CD1c-positive myeloid dendritic cell (primary cell): Measurements from ENCODE around the gene LIN7B.
"Not testable (repeated sequence)": the region's sequence is repeated elsewhere in the genome, so short reads cannot be mapped to it uniquely, and the experiment has no call there.

ENCODE experiments used
- DNase-seq: peaks from one replicate; pipeline ENCODE4 v3.0.0-alpha.2; 2016; ENCODE audit errors: extremely low spot score

Gene LIN7B

DNA sequence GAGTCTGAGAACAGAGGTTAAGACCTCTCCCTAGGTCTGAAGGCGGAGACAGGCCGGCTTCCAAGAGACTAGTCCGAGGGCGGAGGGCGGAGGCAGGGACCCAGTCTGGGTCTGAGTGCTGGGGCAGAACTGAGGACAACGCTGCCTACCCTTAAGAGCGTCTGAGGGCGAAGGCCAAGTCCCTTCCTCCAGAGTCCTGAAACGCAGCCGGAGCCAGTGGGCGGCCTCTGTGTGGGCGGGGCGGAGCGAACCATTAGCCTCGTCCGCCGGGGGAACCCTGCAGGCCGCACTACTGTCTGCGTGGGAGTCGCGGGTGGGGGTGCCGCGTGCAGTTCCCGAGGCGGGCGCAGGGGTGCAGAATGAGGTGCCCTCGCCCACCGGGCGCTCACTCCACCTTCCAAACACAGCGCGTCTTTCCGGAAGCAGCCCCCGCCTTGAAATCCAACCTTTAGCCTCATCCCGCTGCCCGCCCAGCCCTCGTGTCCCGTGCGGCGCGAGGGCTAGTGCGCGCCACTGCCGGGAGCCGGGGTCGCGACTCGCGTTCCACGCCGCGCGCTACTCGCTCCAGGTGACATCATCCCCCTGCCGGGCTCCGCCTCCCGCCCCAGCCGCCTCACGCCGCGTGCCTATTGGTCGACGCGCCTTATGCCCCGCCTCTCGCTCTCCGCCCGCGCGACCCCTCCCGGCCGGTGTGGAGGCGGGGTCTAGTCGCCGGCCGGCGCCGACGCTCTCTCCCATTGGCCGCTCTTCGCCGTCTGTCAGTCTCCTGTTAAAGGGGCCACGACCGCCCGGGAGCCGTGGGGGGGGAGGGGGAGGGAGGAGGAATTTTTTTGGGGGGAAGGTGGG is 4.6 kb downstream of the LIN7B start, which contains the start of gene C19orf73:
TSS of gene C19orf73 (minus strand) at position 579 of the 846 bp plus-strand sequence. CDS start at position 458, 121 bp downstream.
- DNase-seq: peak; percentile 97

DNA sequence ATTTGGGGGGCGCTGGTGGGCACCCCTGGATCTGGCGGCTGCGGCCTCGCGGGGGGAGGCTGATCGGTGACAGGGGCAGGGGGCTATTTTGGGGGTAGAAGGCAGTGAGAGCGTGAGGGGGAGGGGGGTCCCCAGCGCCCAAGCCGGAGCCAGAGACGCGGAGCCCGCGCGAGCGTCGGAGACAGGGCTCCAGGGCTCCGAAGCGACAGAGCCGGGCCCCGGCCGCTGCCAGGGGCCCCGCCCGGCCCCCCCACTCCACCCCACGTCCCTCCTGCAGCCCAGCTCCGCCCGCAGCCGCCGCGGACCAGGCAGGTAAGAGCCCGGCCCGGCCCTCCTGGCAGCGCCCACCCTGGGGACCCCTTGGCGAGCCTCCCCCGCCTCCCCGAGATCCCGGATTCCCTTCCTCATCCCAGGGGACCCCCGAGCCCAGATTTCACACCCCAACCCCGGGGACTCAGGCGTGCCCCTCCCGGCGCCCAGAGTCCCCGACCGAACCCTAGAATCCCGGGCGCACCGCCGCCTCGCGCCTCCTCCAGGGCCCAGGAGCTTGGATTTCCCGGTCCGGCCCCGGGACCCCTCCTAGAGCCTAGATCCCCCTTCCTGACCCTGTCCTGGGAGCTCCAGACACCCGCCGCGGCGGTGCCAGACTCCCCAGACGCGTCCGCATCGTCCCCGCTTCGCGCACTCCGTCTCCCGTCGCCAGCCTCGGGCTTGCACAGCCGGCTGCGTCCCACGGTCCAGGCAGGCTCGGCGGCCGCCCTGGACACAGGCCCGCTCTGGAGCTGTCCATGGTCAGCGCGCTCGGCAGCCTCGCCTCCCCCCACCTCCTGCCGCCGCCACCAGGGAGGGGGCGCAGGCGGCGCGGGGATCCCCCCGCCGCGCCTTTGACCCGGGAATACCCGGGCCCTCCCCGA is 5.5 kb downstream of the LIN7B start, which contains the start of gene PPFIA3:
TSS of gene PPFIA3 (plus strand) at position 134 of the 914 bp plus-strand sequence. CDS start 8,330 bp downstream, outside the sequence.
- peak; percentile 46 for DNase-seq

DNA sequence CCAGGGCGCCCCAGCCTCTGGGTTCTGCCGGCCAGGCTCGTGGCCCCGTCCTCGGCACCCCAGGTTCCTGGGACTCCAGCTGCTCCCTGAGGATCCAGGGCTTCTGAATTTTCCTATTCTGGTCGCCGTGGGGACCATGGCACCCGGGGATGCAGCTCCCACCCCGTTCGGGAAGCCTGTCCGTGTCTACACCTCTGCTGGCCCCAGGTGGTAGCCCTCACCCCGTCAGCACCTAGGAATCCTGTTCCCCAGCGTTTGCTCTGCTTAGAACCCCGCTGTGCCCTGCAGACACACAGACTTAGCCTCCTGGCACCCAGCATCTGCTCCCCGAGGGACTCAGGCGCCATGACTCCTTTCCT is 6.1 kb downstream of the LIN7B start:
- DNase-seq: no peak

DNA sequence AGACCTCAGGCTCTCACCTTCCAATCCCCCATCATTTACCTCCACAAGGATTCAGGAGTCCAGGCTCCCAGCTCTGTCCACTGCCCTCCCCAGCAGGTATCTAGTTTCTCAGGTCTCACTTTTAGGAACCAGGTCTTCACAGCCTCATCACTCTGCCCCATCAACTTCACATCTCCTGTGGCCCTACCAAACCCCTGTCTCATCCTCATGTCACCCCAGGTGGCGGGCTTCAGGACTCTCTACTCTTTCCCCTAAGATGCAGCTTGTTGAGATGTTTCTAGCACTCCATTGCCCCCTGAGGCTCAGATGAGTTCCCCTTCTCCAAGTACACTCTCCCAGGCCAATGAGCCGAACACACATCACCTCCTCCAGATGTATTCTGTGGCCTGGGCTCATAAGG is 6.7 kb downstream of the LIN7B start:
- no peak for DNase-seq

DNA sequence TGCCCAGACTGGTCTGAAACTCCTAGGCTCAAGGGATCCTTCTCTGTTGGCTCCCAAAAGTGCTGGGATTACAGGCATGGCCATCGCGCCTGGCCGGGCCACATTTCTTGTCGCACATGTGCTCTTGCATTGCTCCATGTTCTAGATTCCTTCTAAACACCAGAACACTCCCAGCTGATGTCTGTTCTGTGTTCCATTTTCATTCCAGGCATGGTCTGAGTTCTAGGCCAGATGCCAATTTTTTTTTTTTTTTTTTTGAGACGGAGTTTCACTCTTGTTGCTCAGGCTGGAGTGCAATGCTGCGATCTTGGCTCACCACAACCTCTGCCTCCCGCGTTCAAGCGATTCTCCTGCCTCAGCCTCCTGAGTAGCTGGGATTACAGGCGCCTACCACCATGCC is 7.7 kb downstream of the LIN7B start:
- DNase-seq: not testable (repeated sequence)

- DNase-seq: not testable (repeated sequence)
Observed at GRCh38 chr19:49123285-49123684, 9.1 kb downstream of the LIN7B start.

DNA sequence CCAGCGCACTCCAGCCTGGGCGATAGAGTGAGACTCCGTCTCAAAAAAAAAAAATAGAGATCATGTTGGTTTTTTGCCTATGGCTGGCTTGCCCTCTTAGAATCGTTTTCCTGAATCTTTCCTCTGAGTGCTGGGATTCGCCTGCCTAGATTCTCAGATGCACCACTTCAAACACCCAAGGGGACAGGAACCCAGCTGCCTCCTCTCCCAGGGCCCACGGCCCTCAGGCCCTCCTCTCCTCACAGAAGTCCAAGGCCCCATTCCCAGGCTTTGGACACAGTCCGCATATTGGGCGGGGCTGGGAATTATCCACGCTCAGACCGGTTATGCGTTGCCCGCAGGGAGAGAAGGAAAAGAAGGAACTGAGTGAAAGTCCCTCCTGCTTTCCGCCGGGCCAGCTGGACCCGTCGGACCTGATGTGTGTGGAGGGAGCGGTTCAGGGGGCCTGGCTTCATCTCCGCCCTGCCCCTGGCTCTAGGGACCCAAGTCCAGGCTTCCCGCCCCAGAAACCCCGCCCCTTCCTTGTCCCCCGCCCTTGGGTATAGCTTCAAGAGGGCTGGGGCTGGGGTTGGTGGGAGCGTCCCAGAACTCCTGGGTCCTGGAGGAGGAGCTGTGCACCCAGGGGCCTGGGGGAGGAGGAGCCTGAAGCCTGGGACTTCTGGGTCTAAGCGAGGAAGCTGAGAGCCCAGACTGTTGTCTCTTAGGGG is 11.0 kb downstream of the LIN7B start:
- no peak for DNase-seq

DNA sequence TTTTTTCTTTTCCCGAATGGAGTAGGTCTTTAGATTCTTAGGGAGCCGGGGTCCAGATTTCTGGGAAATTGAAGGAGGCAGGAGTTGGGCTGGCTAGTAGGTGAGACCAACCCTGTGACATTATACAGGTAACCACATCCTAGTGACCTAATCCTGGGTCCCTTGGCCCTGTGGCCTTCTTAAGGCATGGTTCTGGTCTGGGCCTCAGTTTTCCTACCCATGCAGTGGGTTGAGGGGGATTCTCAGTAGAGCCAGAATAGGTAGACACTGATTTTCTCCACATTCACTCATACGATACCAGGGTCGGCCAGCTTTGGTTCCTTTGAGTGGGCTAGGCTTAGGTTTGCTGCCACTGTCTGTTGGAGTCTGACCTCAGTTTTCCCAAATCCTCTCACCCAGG is 12.4 kb downstream of the LIN7B start:
- DNase-seq: no peak

GRCh38 chr19:49127225-49127624 is 13.1 kb downstream of the LIN7B start:
- DNase-seq: not testable (repeated sequence)

DNA sequence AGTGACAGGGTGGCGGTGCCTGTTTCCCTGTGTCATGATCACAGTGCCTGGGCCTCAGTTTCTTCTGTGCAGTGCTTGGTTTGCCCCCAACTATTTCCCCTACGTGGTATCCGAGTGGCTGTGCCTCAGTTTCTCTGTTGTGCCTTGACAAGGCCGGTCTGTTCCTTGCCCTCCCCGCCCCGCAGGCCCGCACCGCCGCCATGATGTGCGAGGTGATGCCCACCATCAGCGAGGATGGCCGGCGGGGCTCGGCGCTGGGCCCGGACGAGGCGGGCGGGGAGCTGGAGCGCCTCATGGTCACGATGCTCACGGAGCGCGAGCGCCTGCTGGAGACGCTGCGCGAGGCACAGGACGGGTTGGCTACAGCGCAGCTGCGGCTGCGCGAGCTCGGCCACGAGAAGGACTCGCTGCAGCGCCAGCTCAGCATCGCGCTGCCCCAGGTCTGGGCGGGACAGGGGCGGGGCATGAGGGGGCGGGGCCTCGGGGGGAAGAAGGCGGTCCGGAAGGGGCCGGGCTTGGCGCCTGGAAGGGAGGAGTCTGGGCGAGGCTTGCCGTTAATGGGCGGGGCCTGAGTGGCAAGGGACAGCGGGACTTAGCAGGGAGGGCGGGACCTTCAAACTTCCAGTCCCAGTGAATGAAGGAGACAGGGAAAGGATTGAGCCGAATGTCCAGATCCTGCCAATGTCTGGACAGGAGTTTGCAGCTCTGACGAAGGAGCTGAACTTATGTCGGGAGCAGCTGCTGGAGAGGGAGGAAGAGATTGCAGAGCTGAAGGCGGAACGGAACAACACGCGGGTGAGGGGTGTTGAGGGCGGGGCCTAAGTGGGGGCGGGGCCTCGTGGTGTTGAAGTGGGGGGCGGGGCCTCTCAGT is 13.7 kb downstream of the LIN7B start:
- peak; percentile 98 for DNase-seq

DNA sequence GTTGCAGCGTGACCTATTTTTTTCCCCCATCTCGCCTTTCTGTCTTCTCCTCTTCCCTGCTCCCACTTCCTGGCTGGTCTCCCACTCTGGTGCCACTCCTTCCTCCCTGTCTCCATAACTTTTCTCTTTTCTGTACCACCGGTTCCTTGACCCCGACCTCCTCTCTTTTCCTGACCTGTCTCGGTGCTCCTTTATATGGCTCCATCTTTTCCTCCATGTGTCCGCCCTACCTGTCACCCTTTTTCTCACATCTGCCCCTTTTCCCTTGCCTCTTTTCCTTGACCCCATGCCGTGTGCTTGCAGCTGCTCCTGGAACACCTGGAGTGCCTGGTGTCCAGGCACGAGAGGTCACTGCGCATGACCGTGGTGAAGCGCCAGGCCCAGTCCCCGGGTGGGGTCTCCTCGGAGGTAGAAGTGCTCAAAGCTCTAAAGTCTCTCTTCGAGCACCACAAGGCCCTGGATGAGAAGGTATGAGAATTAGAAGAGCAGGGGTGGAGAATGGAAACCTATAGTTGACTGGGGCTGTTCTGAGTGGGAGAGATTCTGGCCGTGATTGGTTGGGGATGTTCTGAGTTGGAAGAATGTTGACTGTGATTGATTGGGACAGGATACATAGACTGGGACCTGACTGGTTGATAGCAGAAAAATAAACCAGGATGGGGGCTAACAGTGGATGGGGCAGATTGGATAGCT is 14.5 kb downstream of the LIN7B start:
- no peak for DNase-seq

DNA sequence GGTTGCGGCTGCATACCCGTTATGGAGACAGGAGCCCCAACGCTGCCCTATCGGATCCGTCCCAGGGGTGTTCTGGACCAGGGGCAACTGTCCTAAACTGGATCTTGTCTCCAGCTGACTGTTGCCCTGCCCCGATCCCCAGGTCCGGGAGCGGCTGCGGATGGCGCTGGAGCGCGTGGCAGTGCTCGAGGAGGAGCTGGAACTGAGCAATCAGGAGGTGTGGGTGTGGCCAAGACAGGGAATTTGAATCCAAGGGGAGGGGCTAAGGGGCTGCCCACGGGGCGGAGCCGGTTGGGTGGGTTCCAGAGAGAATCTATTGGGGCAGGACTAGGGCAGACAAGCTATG is 15.0 kb downstream of the LIN7B start:
- no peak for DNase-seq

- no peak for DNase-seq
Observed at GRCh38 chr19:49130325-49130724, 16.2 kb downstream of the LIN7B start.

DNA sequence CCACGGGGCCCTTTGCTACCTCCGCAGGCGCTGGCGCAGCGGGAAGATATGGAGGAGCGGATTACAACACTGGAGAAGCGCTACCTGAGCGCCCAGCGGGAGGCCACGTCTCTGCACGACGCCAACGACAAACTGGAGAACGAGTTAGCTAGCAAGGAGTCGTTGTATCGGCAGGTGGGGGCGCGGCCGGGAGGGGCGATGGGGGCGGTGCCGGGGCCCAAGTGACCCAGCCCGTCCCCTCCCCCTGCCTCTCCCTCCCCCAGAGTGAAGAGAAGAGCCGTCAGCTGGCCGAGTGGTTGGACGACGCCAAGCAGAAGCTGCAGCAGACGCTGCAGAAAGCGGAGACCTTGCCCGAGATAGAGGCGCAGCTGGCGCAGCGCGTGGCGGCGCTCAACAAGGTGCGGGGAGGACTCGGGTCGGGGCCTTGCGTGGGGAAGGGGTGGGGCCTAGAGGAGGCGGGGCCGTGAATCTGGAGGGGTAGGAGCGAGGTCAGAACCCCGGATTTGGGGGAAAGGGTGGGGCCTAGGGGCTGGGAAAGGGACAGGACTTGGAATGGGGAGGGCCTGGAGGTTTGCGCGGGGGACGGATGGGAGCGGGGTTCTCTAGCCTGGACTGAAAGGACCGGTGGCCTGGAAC is 18.9 kb downstream of the LIN7B start:
- DNase-seq: peak; percentile 30

DNA sequence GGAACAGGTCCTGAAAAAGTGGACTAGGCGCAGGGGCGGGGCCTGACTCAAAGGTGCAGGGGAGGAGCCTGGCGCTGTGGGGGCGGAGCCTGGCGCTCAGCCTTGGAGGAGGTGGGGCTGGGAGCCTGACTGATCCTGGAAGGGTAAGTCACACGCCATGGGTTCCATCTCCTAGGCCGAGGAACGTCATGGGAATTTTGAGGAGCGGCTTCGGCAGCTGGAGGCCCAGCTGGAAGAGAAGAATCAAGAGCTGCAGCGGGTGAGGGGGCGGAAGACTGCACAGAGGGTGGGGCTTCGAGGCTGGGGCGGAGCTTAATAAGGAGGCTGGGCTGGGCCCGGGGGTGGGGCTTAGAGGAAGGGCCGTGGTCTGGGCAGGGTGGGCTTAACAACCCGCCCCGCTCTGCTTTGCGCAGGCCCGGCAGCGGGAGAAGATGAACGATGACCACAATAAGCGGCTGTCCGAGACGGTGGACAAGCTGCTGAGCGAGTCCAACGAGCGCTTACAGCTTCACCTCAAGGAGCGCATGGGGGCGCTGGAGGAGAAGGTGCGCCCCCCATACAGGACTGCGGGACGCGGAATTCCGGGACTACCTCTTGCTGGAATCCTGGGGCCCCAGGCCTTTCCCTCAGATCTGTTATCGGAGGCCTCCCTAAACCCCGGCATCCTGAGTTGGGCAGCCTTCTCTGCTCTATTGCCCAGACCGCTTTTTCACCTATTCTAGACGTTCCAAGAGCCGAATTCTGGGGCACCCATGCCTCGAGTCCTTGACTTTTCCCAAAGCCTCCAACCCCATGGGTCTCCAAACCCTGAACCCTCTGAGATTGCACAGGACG is 19.7 kb downstream of the LIN7B start:
- peak; percentile 53 for DNase-seq

- no peak for DNase-seq
Observed at GRCh38 chr19:49135686-49136085, 21.5 kb downstream of the LIN7B start.

GRCh38 chr19:49136771-49137171 is 22.6 kb downstream of the LIN7B start:
- no peak for DNase-seq

DNA sequence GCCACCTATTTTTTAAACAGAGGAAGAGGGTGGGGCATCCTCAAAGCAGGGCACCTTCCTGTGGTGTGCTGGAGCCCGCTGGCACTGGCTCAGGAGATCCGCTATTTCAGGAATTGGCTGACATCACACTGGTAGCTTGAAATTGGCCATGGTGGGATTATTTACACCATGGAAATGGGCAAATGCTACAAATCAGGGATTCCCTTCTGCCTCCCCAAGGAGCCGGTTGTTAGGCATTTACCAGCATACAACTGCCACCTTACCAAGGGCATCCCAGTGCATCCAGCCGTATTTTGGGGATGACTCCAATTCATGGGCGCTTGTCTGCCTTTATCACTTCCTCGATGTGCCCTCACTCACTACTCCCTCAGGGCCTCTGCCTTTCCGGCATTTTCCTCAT is 26.8 kb downstream of the LIN7B start:
- DNase-seq: no peak

DNA sequence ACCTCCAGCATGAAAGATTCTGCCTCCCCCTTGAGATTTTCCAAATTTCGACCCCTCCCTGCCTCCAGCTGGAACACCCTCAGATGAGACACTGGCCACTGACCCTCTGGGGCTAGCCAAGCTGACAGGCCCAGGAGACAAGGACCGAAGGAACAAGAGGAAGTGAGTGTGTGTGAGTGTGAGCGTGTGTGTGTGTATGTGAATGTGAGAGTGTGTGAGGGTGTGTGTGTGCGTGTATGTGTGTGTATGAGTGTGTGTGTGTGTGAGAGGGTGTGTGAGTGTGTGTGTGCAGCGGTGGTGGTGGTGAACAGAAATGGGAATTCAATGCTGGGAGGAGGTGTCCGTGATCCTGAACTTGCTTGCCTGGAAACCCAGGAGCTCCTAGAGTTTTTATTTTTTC is 27.2 kb downstream of the LIN7B start:
- no peak for DNase-seq
